B cell (primary cell): Measurements from ENCODE around the gene HS3ST3B1.

ENCODE experiments used
- CTCF ChIP-seq: fragments of 200-600 bp; IDR thresholded peaks from one replicate; pipeline ENCODE4 v1.8.0; 2022; ENCODE audit warnings: antibody characterized with exemption, mild to moderate bottlenecking
- EZH2 ChIP-seq: IDR thresholded peaks from 2 replicates; pipeline ENCODE4 v1.6.1; 2012; ENCODE audit warnings: borderline replicate concordance, low read depth, mild to moderate bottlenecking, moderate library complexity, low read length; ENCODE audit not compliant: insufficient read depth, poor library complexity, severe bottlenecking

GRCh38 chr17:14302091-14302430 is 1.2 kb downstream of the HS3ST3B1 start:
- TF ChIP-seq CTCF (no peak), EZH2 (no peak)
